Renal pelvis (tissue), 4 donors: ENCODE measurements around the gene NLRX1. TPM values are rescaled to one million over a fixed set of nuclear protein-coding genes. Genes with fewer than 3 reads are reported as not detected.
"Not testable (repeated sequence)": the region's sequence is repeated elsewhere in the genome, so short reads cannot be mapped to it uniquely, and the experiment has no call there.

ENCODE experiments used
- DNase-seq: peaks from one replicate; pipeline ENCODE4 v3.0.0-alpha.2; 2013
- polyA plus RNA-seq, 3 donors: library from polyadenylated mRNA; unstranded; fragments of 120-200 nt; gene quantifications; one replicate each; pipeline ENCODE4 v1.2.1, GENCODE V29; 2013; ENCODE audit not compliant: insufficient read length in 3 of 3

Gene NLRX1
- polyA plus RNA-seq, 3 donors: 12.4 to 15.1 (median 14.3) TPM

DNA sequence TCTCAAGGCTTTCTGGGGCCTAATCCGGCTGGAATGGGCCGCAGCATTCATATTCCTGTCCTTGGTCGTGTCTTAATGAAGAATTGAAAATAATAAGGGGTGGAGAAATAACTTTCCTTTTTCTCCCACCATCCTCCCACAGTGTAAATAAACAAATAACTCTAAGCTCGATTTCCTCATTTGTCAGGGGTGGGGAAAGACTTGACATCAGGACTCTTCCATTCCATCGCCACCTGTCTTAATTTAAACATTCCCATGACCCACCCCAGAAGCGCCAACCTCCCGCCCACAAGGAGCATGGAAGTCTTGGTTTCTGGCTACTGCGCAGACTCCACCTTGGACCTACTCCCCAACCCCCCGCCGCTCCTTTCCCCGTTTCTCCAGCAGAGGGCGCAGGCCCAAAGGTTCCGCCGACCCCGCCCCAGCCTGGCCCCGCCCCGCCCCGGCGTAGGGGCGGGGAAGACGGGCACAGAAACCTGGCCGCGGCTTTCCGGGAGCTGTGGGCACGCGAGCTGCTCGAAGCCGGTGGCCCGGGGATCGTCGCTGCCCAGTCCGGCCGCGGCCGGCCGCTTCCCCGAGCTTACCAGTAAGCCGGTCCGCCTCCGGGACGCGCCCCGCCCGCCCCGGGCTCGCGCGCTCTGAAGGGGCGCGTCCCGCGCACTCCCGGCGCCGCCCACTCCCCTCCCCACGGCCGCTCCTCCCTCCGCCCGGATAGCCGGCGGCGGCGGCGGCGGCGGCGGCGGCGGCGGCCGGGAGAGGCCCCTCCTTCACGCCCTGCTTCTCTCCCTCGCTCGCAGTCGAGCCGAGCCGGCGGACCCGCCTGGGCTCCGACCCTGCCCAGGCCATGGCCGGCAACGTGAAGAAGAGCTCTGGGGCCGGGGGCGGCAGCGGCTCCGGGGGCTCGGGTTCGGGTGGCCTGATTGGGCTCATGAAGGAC is 37.3 kb downstream of the NLRX1 start, which contains the start of gene CBL:
Gene CBL (plus strand): TSS at position 766 of the 937 bp plus-strand sequence. CDS start 79 bp downstream, at position 845.
- peak; percentile 93 for DNase-seq

DNA sequence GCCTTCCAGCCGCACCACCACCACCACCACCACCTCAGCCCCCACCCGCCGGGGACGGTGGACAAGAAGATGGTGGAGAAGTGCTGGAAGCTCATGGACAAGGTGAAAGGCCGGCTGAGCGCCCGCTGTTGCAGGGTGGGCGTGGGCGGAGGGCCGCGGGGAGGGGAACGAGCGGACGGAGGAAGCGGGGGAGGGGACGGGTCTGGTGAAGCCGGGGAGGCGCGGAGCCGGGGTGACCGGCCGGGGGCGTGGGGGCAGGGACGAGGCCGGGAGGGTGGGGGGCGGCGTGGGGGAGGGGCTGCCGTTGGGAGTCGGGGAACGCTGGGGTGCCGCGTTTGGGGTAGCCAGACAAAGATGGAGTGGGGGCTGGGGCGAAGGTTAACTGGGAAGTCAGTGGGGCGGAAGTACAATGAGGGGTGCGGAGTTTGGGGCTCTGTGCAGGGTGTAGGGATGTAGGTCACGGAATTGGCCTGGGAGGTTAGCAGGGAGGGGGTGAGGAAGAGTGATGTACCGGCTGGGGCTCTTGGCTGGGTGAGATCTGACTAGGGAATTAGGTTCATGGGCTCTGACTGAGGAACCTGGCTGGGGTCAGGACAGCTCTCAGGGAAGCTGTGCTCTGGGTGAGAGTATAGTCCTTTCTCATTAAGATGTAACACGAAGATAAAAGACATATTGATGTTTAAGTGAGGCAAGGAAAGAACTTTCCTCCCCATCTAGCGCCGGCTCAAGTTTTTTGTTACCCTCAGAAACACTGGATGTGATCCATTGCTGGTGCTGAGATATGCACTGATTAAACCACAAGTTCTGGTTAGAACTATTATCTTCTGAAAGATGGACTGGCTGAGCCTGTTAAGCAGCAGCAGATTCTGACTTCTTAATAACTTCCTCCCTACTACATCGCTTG is 38.2 kb downstream of the NLRX1 start:
- DNase-seq: peak; percentile 42

DNA sequence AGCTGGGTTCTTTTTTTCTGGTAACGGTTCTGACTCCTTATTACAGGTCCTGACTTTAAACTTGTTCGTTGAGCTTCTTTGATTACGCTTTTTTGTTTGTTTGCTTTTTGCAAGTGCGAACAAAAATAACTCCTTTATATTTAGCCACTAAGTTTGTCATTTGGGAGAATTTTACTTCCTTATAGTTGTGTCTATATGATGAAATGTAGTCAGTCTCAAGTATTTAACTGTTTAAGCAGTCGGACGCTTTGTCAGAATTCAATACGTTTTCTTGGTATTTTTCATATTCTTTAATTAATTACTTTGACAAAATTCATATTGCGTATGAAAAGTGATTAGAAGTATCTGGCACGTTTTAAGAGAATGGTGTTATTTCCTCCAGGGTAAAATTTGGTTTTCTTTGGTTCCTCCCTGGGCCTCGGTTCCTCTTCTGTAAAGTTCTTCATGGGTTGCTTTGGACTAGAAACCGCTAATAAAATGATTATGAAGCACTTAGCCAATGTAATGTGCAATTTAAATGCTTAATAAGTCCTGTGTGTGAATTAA is 39.0 kb downstream of the NLRX1 start:
- DNase-seq: no peak

GRCh38 chr11:119209186-119209585 is 40.7 kb downstream of the NLRX1 start:
- DNase-seq: no peak

GRCh38 chr11:119210050-119210449 is 41.5 kb downstream of the NLRX1 start:
- no peak for DNase-seq

DNA sequence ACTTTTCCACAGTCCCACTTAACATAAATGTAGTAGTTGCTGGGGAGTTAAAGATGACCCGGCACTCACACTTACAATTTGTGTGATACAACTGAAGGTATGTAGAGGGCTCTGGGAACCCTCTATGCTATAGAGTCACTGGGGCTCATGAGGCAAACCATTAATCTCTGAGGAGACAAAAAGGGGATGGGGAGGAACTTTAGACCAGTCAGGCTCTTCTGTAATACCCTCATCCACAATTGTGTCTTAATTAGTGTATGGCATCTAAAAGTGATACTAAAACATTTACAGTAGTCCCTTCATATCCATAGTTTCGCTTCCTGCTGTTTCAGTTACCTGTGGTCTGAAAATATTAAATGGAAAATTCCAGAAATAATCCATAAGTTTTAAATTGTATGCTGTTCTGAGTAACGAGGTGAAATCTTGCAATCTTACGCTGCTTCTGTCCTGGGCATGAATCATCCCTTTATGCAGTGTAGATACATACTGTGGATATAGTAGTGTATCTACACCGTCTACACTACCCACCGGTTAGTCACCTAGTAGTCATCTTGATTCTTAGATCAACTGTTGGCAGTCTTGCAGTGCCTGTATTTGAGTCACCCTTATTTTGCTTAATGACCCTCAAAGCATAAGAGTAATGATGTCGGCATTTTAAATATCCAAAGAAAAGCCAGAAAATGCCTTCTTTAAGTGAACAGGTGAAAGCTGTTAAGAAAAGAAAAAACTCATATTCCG is 49.8 kb downstream of the NLRX1 start:
- no peak for DNase-seq

- DNase-seq: peak; percentile 14
These were observed 53.8 kb downstream of the NLRX1 start for GRCh38 chr11:119222308-119222707.

DNA sequence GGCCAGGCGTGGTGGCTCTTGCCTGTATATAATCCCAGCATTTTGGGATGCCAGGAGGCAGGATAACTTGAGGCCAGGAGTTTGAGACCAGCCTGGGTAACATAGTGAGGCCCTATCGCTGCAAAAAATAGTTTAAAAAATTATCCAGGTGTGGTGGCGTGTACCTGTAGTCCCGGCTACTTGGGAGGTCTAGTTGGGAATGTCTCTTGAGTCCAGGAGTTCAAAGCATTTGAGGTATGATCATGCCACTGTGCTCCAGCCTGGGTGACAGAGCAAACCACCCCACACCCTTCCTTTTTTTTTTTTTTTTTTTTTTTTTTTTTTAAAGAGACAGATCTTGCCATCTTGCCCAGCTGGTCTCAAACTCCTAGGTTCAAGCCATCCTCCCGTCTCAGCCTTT is 54.4 kb downstream of the NLRX1 start:
- no peak for DNase-seq

GRCh38 chr11:119223856-119224255 is 55.3 kb downstream of the NLRX1 start:
- no peak for DNase-seq

DNA sequence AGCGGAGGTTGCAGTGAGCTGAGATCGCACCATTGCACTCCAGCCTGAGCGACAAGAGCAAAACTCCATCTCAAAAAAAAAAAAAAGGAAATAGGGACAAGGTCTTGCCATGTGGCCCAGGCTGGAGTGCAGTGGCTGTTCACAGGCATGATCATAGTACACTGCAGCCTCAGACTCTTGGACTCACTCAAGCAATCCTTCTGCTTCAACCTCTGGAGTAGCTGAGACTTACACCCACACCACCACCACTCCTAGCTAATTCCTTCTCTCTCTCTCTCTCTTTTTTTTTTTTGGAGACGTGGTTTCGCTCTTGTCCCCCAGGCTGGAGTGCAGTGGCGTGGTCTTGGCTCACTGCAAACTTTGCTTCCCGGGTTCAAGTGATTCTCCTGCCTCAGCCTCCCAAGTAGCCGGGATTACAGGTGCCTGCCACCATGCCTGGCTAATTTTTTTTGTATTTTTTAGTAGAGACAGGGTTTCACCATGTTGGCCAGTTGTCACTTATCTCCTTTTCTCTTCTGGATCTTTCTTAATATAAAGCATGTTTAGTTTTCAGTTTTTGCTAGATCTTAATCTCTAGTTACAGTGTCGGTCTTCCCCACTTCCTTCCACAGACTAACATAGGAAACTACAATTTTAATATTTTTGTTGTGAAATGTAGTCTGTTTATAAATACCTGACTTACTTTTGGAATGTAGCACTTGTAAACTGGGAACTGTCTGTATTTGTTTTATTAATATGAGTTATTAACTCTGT is 60.2 kb downstream of the NLRX1 start:
- not testable (repeated sequence) for DNase-seq

DNA sequence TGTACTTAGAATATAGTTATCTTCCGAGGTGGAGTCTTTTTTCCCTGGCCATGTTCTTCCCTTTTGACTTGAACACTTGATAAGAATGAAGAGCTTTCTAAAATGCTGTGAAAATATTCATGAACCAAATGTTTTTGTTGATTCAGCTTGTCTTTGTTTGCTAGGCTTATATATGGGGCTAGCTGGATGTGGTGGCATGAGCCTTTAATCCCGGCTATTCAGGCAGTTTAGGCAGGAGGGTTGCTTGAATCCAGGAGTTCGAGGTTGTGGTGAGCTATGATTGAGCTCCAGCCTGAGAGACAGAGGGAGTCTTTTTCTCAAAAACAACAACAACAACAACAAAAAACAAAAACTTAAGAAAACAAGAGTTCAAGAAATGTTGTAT is 60.8 kb downstream of the NLRX1 start:
- no peak for DNase-seq

- no peak for DNase-seq
These were observed 61.2 kb downstream of the NLRX1 start for GRCh38 chr11:119229741-119230140.

Other genes with a start within 250 kb of the NLRX1 start
- gene BCL9L, start 242.8 kb upstream of the NLRX1 start, polyA plus RNA-seq: 10 to 100 TPM; 37.8 to 42.7 (median 38.5) TPM
- gene UPK2, start 212.4 kb upstream of the NLRX1 start, polyA plus RNA-seq: 10 to 100 TPM; 13.4 to 22.5 (median 14.2) TPM
- gene FOXR1, start 197.0 kb upstream of the NLRX1 start, polyA plus RNA-seq: under 1 TPM in 2 of 3 donors, not detected in 1; 0.07 to 0.29 TPM
- gene CENATAC, start 170.6 kb upstream of the NLRX1 start, polyA plus RNA-seq: 10 to 100 TPM; 14.4 to 44.2 (median 40.8) TPM
- 1,000 to 10,000 TPM; 1,004 to 1,217 (median 1,026) TPM for gene RPS25, start 150.4 kb upstream of the NLRX1 start, polyA plus RNA-seq
- 100 to 1,000 TPM in 1 of 3 donors, 10 to 100 TPM in 2; 94.6 to 110 (median 98.5) TPM for gene TRAPPC4, start 150.0 kb upstream of the NLRX1 start, polyA plus RNA-seq
- 100 to 1,000 TPM; 110 to 120 (median 112) TPM for gene SLC37A4, start 137.8 kb upstream of the NLRX1 start, polyA plus RNA-seq
- gene HYOU1, start 111.5 kb upstream of the NLRX1 start, polyA plus RNA-seq: 100 to 1,000 TPM; 115 to 133 (median 124) TPM
- 10 to 100 TPM; 55.0 to 66.1 (median 57.7) TPM for gene VPS11, start 100.9 kb upstream of the NLRX1 start, polyA plus RNA-seq
- gene HMBS, start 83.8 kb upstream of the NLRX1 start, polyA plus RNA-seq: 10 to 100 TPM; 22.8 to 34.6 (median 28.2) TPM
- 10 to 100 TPM; 55.6 to 68.1 (median 67.4) TPM for gene DPAGT1, start 66.9 kb upstream of the NLRX1 start, polyA plus RNA-seq
- gene C2CD2L, start 61.4 kb upstream of the NLRX1 start, polyA plus RNA-seq: 10 to 100 TPM; 11.8 to 12.5 (median 12.1) TPM
- gene HINFP, start 47.1 kb upstream of the NLRX1 start, polyA plus RNA-seq: 10 to 100 TPM; 28.1 to 43.7 (median 42.6) TPM
- gene ABCG4, start 19.7 kb upstream of the NLRX1 start, polyA plus RNA-seq: 1 to 10 TPM in 1 of 3 donors, under 1 TPM in 2; 0.70 to 1.4 (median 0.92) TPM
- 10 to 100 TPM; 16.0 to 26.2 (median 23.8) TPM for gene NHERF4, start 16.8 kb downstream of the NLRX1 start, polyA plus RNA-seq
- gene CBL, start 37.6 kb downstream of the NLRX1 start, polyA plus RNA-seq: 10 to 100 TPM; 17.7 to 22.5 (median 22.2) TPM
- 10 to 100 TPM; 49.4 to 55.0 (median 52.8) TPM for gene MCAM, start 148.4 kb downstream of the NLRX1 start, polyA plus RNA-seq
- 10 to 100 TPM; 33.5 to 39.5 (median 38.2) TPM for gene RNF26, start 165.8 kb downstream of the NLRX1 start, polyA plus RNA-seq
- gene C1QTNF5, start 172.2 kb downstream of the NLRX1 start, polyA plus RNA-seq: 10 to 100 TPM; 24.4 to 32.5 (median 25.5) TPM
- gene MFRP, start 178.0 kb downstream of the NLRX1 start, polyA plus RNA-seq: not detected
- 10 to 100 TPM in 1 of 3 donors, 1 to 10 TPM in 2; 9.0 to 11.4 (median 10.0) TPM for gene USP2, start 213.0 kb downstream of the NLRX1 start, polyA plus RNA-seq